Kidney (tissue), 14 donors: ENCODE data around the gene NDUFS2. TPM values are rescaled to one million over a fixed set of nuclear protein-coding genes. Genes with fewer than 3 reads are reported as not detected.
"Not testable (repeated sequence)": the region's sequence is repeated elsewhere in the genome, so short reads cannot be mapped to it uniquely, and the experiment has no call there.

ENCODE experiments used
- DNase-seq, 5 donors: peaks; one replicate each; pipeline ENCODE4 v3.0.0-alpha.2; 2013 to 2020
- FAIRE-seq: peaks from 2 replicates; lab custom pipeline; 2012; peaks lifted over from hg19 to GRCh38; lab: Jason Lieb, UNC
- H3K27ac ChIP-seq, 2 donors: one replicate each; pipeline ENCODE4 v1.7.0; 2013; ENCODE audit warnings: low read depth in 2 of 2, low read length in 2 of 2, inconsistent platforms in 1 of 2
- H3K27me3 ChIP-seq: one replicate; pipeline ENCODE4 v1.7.1; 2013; ENCODE audit warnings: low read length, inconsistent platforms; ENCODE audit not compliant: control insufficient read depth, insufficient read depth
- H3K36me3 ChIP-seq, 3 donors: one replicate each; pipeline versions ENCODE4 v1.7.0 to v1.7.1; 2013; ENCODE audit warnings: low read length in 3 of 3, control low read depth in 1 of 3, inconsistent platforms in 1 of 3; ENCODE audit not compliant: insufficient read depth in 3 of 3, control insufficient read depth in 2 of 3
- H3K4me1 ChIP-seq, 3 donors: one replicate each; pipeline versions ENCODE4 v1.7.0 to v1.7.1; 2013; ENCODE audit warnings: low read length in 3 of 3, inconsistent platforms in 1 of 3, low read depth in 1 of 3; ENCODE audit not compliant: control insufficient read depth in 2 of 3, insufficient read depth in 2 of 3
- H3K4me3 ChIP-seq, 3 donors: one replicate each; pipeline versions ENCODE4 v1.7.0 to v1.8.1; 2013; ENCODE audit warnings: low read length in 3 of 3, control low read depth in 1 of 3, inconsistent platforms in 1 of 3
- H3K9ac ChIP-seq, 3 donors: one replicate each; pipeline versions ENCODE4 v1.7.0 to v1.7.1; 2013; ENCODE audit warnings: low read length in 3 of 3, control low read depth in 1 of 3, inconsistent platforms in 1 of 3
- H3K9me3 ChIP-seq, 3 donors: one replicate each; pipeline versions ENCODE4 v1.7.0 to v1.7.1; 2013; ENCODE audit warnings: low read length in 3 of 3, control low read depth in 1 of 3, inconsistent platforms in 1 of 3; ENCODE audit not compliant: control insufficient read depth in 2 of 3, insufficient read depth in 1 of 3
- CTCF ChIP-seq: IDR thresholded peaks from 3 replicates; pipeline ENCODE4 v1.5.1; 2012; ENCODE audit warnings: mild to moderate bottlenecking, moderate library complexity, borderline replicate concordance; ENCODE audit not compliant: insufficient read depth; ENCODE audit errors: extremely low read depth
- intact Hi-C: fragments of 100-400 bp; cut with DNase I; formaldehyde crosslinking; loops from one replicate; pipeline ENCODE4 v1.11.1; 2022
- polyA plus RNA-seq: library from polyadenylated mRNA; stranded (reverse); fragments of 350-450 nt; fragmentation: Illumina TruSeq; extraction: RNeasy Lipid Tissue Mini Kit (QIAGEN cat#74804); gene quantifications from one replicate; pipeline ENCODE4 v1.2.3, GENCODE V29; 2014; ENCODE audit warnings: low read depth, low replicate concordance; ENCODE audit not compliant: insufficient read depth
- total RNA-seq: library from RNA; stranded (reverse); fragmentation: NEBNext Ultra II Directional; extraction: Animal tissue kit (Norgen Biotek cat#: 25700); gene quantifications from one replicate; pipeline ENCODE4 v1.2.1, GENCODE V29; 2021
- donor health status: control.
- donor health status: control.
- donor health status: control.
- donor health status: control.
- donor health status: control.
- donor health status: DM: yes; HTN: yes; CAD: no.
- donor health status: Normal renal cell carcinoma (clear cell type).

The NDUFS2 gene
- total and polyA plus RNA-seq, 2 donors from 2014 or later, result 92.7 to 197 TPM

GRCh38 chr1:161251579-161251978, 49.4 kb downstream of the NDUFS2 start:
- DNase-seq, result no peak
- H3K27ac ChIP-seq, result no peak overlapping the region
- no peaks in the 10 kb centered on the region for H3K27me3 ChIP-seq
- H3K9me3 ChIP-seq, result no peaks in the 10 kb centered on the region
- H3K9ac ChIP-seq, result no peak overlapping the region
- H3K4me1 ChIP-seq, result no peaks in the 10 kb centered on the region
- no peak for TF ChIP-seq CTCF
- no peaks in the 10 kb centered on the region for H3K36me3 ChIP-seq
- intact Hi-C loops, result no loop called here
- H3K4me3 ChIP-seq, result no peak overlapping the region
- FAIRE-seq, result no peak

- H3K36me3 ChIP-seq, FAIRE-seq, intact Hi-C loops, H3K27ac ChIP-seq, H3K27me3 ChIP-seq, H3K4me3 ChIP-seq, H3K9me3 ChIP-seq, DNase-seq, H3K9ac ChIP-seq, H3K4me1 ChIP-seq: not testable (repeated sequence)
Measured at GRCh38 chr1:161255302-161255701, 53.1 kb downstream of the NDUFS2 start.

- intact Hi-C loops, H3K4me1 ChIP-seq, FAIRE-seq, H3K36me3 ChIP-seq, H3K27ac ChIP-seq, H3K9me3 ChIP-seq, H3K9ac ChIP-seq, DNase-seq, H3K4me3 ChIP-seq, H3K27me3 ChIP-seq: not testable (repeated sequence)
Measured at GRCh38 chr1:161255955-161256520, 53.9 kb downstream of the NDUFS2 start.

- H3K9ac ChIP-seq, H3K4me1 ChIP-seq, H3K27me3 ChIP-seq, H3K27ac ChIP-seq, FAIRE-seq, H3K9me3 ChIP-seq, H3K36me3 ChIP-seq, DNase-seq, H3K4me3 ChIP-seq, intact Hi-C loops: not testable (repeated sequence)
Measured at GRCh38 chr1:161257109-161257508, 54.9 kb downstream of the NDUFS2 start.

- DNase-seq (peak; percentile 71 to 89 (median 79)), FAIRE-seq (no peak)
- Histone ChIP-seq H3K36me3 (no peaks in the 10 kb centered on the region), H3K9me3 (peaks cover 0 to 3% (median 0%) of the 10 kb centered on the region in 3 donors), H3K27me3 (peaks cover 4% of the 10 kb centered on the region), H3K27ac (no peak within 1 kb of the TSS), H3K9ac (no peak within 1 kb of the TSS), H3K4me3 (peak within 1 kb of the TSS in 2 of 3 donors; percentile 34 to 52), H3K4me1 (peaks cover 0 to 6% (median 0%) of the 10 kb centered on the region in 3 donors)
- no peak for TF ChIP-seq CTCF
- intact Hi-C loops, result no loop called here
Measured at GRCh38 chr1:161258439-161259344, 56.5 kb downstream of the NDUFS2 start, which contains the start of gene PCP4L1. TSS of gene PCP4L1 (plus strand) at chr1:161258745. CDS start at chr1:161258975, 230 bp downstream.
